Measurements from ENCODE around the gene CCDC93.

- TF ChIP-seq FOXM1 (IDR thresholded peaks at IDR 0.05; ENCODE audit: borderline replicate concordance) (no peak), TARDBP (IDR thresholded peaks at IDR 0.05) (no peak), NFRKB (IDR thresholded peaks at IDR 0.05) (no peak), SUZ12 (IDR thresholded peaks at IDR 0.05) (no peak), SP1 (IDR thresholded peaks at IDR 0.05) (no peak), ARNT (IDR thresholded peaks at IDR 0.05) (no peak), HDGF (IDR thresholded peaks at IDR 0.05; ENCODE audit: borderline replicate concordance) (no peak), BHLHE40 (IDR thresholded peaks at IDR 0.05; ENCODE audit: borderline replicate concordance) (no peak), LEF1 (IDR thresholded peaks at IDR 0.05; ENCODE audit: borderline replicate concordance) (no peak), PKNOX1 (IDR thresholded peaks at IDR 0.05) (no peak), ZNF384 (IDR thresholded peaks at IDR 0.05) (no peak), FOXA1 (IDR thresholded peaks at IDR 0.05) (no peak)
These were observed 15.2 kb upstream of the CCDC93 start for GRCh38 chr2:118029025-118029424.

Data from HEK293T (cell line).